Activated CD4-positive, alpha-beta T cell treated with anti-CD3 and anti-CD28 coated beads, Interleukin-10, Interleukin-2, amounts not matched to agents 100 ng/mL and 50 ng/mL, durations not matched to agents 16 hours and 8 hours (primary cell): ENCODE data around the gene EMID1.

Experiments used
- DNase-seq: peaks from one replicate; pipeline ENCODE4 v3.0.0-alpha.2; 2020

EMID1 gene

DNA sequence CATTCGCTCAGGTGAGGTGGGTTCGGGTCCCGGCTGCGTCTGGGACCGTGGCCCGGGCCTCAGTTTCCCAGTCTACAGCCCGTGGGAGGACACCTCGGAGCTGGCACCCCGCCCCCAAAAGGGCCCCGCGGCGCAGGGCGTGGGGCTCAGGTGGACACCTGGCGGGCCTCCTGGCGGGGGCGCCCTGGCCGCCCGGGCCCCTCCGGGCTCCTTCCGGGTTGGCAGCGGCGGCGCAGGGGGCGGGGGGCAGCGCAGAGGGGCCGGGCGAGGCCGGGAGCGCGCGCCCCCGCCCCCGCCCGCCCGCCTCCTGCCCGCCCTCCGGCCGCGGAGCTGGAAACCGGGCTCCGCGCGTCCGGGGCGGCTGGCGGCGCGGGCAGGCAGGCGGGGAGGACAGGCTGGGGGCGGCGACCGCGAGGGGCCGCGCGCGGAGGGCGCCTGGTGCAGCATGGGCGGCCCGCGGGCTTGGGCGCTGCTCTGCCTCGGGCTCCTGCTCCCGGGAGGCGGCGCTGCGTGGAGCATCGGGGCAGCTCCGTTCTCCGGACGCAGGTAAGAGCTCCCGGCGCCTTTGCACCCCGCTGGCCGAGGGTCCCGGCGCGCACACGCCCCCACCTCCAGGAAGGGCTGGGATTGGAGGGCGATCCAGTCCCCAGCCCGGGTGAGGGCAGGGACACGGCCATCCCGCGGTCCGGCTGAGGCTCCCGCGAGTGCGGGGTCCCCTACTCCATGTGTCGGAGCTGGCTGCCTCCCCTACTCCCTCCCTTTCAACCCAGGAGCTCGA lies at the start of gene EMID1:
TSS of gene EMID1 (plus strand) at position 303 of the 778 bp plus-strand sequence. CDS start at position 446, 143 bp downstream.
- DNase-seq, result peak; percentile 32

- no peak for DNase-seq
Measured at GRCh38 chr22:29155966-29156365, 49.7 kb upstream of the EMID1 start.

DNA sequence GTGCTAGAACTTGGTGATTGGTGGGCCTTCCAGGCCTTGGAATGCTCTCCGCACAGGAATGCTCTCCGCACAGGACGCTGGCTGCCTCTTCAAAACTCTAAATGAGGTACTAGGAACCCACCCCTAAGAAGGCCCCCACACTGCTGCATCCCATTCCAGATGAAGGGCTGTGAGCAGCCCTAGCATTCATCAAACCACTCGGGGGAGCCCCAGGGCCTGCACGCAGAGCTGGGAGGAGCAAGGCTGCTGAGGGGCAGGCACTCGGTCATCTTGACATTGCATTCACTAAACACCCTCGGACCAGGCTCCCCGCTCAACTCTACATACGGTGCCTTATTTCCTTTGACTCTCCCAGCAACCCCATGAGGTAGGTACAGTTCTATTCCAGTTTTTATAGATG lies 49.2 kb upstream of the EMID1 start:
- DNase-seq, result no peak

DNA sequence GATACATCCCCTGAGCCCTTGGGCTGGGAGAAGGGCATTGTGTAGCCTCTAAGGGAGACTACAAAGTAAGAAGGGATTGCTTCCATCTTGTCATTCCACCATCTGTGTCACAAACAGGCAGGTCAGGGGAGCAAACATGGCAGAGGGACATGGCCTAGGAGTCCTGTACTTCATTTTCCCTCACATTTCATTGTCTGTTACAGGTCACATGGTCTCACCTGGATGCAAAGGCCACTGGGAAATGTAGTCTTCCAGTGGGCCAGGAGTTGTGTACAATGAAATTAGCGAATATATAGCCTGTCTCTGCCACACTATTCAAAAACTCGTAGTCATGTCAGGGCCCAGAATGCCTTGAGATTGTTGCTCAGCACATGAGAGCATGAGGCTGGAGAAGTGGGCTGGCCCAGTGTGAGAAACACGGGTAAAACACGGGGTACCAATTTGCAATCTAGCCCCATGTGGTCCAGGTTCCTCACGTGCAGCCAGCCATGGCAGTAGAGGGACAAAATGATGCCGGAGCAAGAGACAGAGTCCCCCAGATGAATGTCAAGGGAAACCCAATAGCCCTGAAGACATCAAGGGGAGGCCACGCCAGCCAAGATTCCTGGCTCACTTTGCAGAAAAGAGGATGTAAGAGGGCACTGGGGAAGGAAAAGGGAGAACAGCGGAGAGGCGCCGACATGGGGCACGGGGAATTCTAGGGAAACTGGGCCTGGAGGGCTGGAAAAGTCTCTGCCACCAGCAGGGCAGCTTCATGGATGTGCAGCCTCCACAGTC lies 47.7 kb upstream of the EMID1 start:
- no peak for DNase-seq

DNA sequence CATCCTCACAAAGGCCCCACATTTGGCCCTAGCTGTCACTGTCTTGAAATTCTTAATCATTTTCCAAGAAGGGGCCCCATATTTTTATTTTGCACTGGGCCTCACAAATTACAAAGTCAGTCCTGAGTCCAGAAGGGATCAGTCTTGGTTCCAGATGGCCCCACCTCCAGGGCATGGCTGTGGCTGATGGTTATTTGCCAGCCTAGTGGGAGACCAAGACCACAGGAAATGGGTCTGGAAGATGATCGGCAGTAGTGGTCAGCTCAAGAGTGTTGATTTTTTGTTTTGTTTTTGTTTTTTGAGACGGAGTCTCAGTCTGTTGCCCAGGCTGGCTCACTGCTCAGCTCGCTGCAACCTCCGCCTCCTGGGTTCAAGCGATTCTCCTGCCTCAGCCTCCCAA lies 47.1 kb upstream of the EMID1 start:
- no peak for DNase-seq

- DNase-seq, result no peak
Measured at GRCh38 chr22:29163808-29164207, 41.9 kb upstream of the EMID1 start.

DNA sequence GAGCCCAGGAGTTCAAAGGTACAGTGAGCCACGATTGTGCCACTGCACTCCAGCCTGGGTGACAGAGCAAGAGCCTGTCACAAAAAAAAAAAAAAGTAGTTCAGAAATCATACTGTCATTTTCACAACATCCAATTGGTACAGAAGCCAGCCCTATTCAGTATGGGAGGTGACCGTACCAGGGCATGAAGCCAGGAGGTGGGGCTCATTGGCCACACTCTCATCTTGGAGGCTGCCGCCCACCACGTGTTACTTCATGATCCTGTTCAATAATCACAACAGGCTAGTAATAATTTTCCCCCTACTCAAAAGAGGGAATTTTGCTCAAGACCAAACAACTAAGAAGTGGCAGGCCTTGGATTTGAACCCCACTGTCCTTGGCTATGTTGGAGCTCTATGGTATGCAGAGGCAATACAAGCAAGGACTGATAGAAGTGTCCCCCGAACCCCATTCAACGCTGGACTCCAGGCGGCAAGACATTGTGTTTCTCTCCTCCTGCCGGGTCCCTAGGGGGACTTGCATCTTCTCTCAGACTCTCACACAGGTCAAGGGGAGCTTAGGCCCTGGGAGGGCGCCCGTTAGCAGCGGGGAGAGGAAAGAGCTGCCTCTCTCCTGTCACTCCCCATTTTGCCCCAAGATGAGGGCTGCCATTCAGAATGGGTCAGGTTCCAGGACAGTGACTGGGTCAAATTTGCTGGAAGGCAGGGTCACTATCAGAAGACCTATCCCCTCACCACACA lies 40.2 kb upstream of the EMID1 start:
- DNase-seq, result no peak

- DNase-seq, result no peak
Measured at GRCh38 chr22:29166180-29166579, 39.5 kb upstream of the EMID1 start.

DNA sequence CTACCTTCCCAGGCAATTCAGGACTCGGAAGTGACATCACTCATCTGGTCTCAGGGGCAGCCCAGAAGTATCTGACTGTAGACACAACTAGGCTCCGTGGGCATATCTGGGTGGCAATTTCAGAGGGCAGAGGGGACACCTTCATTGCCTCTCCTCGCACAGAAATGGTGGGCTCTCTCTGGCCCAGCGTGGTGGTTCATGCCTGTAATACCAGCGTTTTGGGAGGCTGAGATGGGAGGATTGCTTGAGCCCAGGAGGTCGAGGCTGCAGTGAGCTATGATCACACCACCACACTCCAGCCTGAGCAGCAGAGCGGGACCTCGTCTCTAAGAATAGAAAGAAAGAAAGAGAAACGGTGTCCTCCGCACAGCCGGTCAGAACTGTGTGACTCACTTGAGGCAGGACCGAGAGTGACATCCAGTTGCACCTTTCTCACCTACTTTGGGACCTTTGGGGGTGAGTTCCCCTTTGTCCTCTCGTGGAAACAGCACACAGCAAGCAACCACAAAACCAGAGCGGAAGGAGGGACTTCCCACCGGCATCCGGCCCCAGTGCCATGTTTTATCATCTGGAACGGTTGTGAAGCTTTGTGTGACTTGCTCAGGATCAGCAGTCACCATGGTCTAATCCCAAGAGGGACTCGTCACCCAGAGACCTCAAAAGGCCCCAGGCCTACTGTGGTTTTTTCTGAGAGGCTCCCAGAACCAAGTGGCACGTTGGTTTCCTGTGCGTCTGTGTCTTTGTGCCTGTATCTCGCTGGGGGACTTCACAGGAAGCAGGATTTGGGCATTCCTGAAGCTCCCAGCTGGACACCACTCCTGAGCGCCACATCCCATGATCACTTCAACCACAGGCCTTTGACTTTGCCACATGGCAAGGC lies 38.4 kb upstream of the EMID1 start:
- DNase-seq, result peak; percentile 89

DNA sequence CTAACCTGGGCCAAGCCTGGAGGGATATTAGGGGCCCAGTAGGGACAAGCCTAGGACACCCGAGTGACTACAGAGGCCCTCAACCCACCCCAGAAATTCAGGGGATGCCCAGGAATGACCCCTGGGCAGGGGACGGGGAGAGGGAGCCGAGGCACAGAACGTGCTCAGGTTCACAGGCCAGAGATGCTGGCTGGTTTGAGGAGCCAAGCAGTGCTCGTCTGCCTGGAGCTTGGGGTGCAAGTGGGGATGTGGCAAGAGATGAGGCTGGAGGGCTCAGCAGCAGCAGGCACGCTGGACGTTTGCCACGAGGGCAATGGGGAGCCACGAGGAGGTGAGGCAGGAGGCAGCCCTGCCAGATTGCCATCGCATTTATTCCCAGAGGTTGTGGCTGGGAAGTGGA lies 34.0 kb upstream of the EMID1 start:
- DNase-seq, result no peak

DNA sequence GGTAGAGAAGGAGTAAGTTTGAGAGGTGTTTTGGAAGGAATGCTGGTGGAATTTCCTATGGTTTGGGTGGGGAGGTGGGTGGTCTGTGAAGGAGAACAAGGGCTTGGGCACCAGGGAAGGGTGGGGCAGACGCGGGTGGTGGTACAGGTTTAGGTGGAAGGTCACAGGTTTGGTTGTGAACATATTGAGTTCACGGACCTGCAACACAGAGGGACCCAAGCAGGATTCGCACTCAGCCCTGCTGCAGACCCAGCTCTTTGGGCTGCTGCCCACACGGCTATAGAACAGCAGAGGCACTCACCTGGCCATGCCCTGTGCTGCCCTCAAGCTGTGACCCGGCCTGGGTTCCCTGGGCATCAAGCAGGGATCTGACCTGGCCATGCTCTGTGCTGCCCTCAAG lies 33.5 kb upstream of the EMID1 start:
- DNase-seq, result no peak

GRCh38 chr22:29175312-29175835 lies 30.3 kb upstream of the EMID1 start:
- no peak for DNase-seq

DNA sequence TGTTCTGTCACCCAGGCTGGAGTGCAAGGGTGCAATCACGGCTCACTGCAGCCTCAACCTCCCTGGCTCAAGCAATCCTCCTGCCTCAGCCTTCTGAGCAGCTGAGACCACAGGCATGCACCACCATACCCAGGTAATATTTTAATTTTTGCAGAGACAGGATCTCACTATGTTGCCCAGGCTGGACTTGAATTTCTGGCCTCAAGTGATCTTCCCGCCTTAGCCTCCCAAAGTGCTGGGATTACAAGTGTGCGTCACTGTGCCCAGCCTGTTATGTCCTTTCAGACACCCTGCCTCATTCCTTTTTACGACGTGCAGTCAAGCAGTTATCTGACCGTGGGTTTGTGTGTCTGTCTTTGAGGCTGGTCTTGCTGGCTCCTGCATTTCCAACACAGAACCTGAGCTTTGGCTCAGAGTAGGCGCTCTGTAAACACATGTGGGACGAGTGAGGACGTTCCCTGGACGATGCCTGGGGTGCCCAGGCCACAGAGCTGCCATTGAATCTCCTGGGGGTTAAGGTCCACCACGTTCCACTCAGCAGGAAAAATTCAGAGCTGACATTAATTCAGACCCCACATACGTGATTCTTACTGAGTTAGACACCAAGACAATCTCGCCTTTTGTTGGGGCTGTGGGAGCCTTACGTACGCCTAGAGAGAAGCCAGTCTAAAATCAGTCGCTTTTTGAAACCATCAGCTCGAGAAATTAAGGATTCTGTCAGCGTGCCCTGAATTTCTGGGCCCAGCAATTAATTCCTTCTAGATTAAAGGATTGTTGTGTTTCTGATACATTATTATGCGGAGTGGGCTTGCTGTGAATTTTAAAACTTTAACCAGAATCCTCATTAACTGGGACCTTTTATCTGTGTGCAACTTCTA lies 21.5 kb upstream of the EMID1 start:
- DNase-seq, result no peak

GRCh38 chr22:29184849-29185490 lies 20.7 kb upstream of the EMID1 start:
- no peak for DNase-seq

DNA sequence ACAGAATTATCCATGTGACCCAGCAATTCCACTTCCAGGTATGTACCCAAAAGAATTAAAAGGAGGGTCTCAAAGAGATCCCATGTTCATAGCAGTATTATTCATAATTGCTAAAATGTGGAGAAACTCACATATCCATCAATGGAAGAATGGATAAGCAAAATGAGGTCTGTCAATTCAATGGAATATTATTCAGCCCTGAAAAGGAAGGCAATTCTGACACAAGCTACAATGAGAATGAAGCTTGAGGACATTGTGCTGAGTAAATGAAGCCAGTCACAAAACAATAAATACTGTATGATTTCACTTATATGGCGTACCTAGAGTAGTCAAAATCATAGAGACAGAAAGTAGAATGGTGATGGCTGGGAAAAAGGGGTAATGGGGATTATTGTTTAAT lies 19.4 kb upstream of the EMID1 start:
- no peak for DNase-seq

DNA sequence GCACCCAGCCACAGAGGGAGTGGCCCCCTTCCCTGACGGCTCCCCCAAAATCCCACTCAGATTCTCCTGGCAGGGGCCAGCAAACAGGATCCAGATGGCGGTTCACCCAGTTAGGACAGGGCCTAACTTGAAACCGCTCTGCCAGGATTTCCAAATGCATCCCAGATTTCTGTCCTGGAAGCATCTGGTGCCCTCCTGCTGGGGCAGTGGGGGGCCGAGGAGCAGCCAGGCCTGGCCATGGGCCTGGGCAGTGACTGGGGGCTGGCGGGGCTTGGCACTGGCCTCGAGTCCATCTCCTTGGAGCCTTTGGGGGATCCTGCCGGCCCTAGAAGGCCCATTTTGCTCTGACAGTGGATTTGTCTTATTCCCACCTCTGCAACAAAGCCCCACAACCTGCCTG lies 17.9 kb upstream of the EMID1 start:
- DNase-seq, result no peak

DNA sequence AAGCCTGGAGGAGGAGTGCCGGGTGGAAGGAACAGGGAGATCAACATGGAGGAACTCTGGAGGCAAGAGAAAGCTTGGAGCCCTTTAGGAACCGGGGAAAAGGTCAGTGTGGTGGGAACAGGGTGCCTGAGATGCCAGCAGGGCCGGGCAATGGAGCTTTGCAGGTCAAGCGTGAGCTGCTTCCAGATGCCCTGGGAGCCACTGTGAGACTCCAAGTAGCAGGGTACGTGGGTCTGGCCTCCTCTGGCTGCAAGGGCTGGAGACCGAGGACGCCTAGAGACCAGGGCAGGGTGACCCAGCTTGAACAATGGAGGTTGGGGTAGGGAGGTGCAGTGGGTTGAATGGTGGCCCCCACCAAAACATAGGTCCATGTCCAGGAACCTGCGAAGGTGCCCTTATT lies 15.6 kb upstream of the EMID1 start:
- DNase-seq, result no peak

GRCh38 chr22:29190918-29191317 lies 14.8 kb upstream of the EMID1 start:
- no peak for DNase-seq

DNA sequence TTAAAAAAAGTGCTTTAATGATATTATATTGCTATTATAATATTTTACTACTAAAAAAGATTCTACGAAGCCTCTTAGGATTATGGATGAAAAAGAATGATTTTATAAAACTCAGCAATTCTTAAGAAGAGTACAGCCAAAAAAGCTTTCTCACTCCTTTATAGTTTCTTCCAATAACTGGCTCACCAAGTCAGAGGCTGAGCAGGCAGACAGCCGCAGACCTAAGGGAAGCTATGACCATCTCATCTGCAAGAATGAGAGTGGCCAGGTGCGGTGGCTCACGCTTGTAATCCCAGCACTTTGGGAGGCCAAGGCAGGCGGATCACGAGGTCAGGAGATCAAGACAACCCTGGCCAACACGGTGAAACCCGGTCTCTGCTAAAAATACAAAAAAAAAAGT lies 12.7 kb upstream of the EMID1 start:
- DNase-seq, result no peak

- DNase-seq, result no peak
Measured at GRCh38 chr22:29194184-29194583, 11.5 kb upstream of the EMID1 start.
